Effector memory CD8-positive, alpha-beta T cell (primary cell): Measurements from ENCODE around the gene STAT6.

Experiments used
- ATAC-seq: fragments of 150-1000 bp; cut with Tn5 transposase; replicated peaks from 2 replicates; pipeline ENCODE4 v1.10.0; 2021; ENCODE audit warnings: mild to moderate bottlenecking, moderate library complexity
- DNase-seq, 3 experiments: peaks; one replicate each; pipeline ENCODE4 v3.0.0; 2021
- H3K27ac Mint-ChIP-seq, 2 donors: one replicate each; pipeline ENCODE4 v1.8.0; 2022; ENCODE audit warnings: mild to moderate bottlenecking in 2 of 2, mixed read lengths in 2 of 2, moderate library complexity in 2 of 2
- H3K27me3 Mint-ChIP-seq, 2 donors: one replicate each; pipeline ENCODE4 v1.8.0; 2022; ENCODE audit warnings: mixed read lengths in 2 of 2
- H3K36me3 Mint-ChIP-seq: one replicate; pipeline ENCODE4 v1.8.0; 2022; ENCODE audit warnings: mild to moderate bottlenecking, moderate library complexity, mixed read lengths; ENCODE audit not compliant: insufficient read depth
- H3K4me1 Mint-ChIP-seq, 2 donors: one replicate each; pipeline ENCODE4 v1.8.0; 2022; ENCODE audit warnings: low read depth in 2 of 2, mixed read lengths in 2 of 2
- H3K4me3 Mint-ChIP-seq, 2 donors: one replicate each; pipeline ENCODE4 v1.8.0; 2022; ENCODE audit warnings: mild to moderate bottlenecking in 2 of 2, mixed read lengths in 2 of 2, moderate library complexity in 2 of 2
- H3K9me3 Mint-ChIP-seq, 2 donors: one replicate each; pipeline ENCODE4 v1.8.0; 2022; ENCODE audit warnings: mixed read lengths in 2 of 2

Gene STAT6

DNA sequence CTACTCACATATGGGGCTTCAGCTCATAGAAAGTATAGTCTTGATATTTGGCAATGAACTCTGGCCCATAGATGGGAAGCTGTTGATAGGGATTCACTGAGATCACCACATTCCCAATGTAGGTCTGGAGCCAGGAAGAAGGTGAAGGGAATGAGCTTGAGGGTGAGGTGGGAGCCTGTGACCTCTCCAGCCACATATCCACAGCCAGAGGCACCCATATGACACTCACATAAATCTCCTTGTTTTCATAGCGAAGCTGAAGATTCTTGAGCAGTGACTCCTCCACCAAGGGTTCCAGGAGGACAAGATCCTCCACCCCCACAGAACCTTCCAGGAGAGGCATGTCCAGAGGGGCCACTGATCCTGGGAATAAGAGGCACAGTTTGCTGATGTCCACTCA is 63.2 kb downstream of the STAT6 start:
- Mint-ChIP-seq H3K9me3 (no peaks in the 10 kb centered on the region), H3K27me3 (peaks cover 0 to 12% of the 10 kb centered on the region in 2 donors), H3K4me1 (peaks cover 29 to 31% of the 10 kb centered on the region in 2 donors), H3K36me3 (no peaks in the 10 kb centered on the region), H3K27ac (peak overlapping the region; percentile 76 to 80), H3K4me3 (peak overlapping the region; percentile 63 to 74)
- ATAC-seq, result no peak
- DNase-seq, result no peak

- peak; percentile 91 for ATAC-seq
- peaks cover 0 to 18% of the 10 kb centered on the region in 2 donors for H3K27me3 Mint-ChIP-seq
- no peaks in the 10 kb centered on the region for H3K9me3 Mint-ChIP-seq
- H3K4me3 Mint-ChIP-seq, result peak overlapping the region; percentile 63 to 74
- H3K4me1 Mint-ChIP-seq, result peaks cover 29 to 31% of the 10 kb centered on the region in 2 donors
- peak overlapping the region; percentile 76 to 80 for H3K27ac Mint-ChIP-seq
- DNase-seq, result peak; percentile 25 to 40 (median 38)
- no peaks in the 10 kb centered on the region for H3K36me3 Mint-ChIP-seq
These were observed 63.9 kb downstream of the STAT6 start for GRCh38 chr12:57046947-57047890.

DNA sequence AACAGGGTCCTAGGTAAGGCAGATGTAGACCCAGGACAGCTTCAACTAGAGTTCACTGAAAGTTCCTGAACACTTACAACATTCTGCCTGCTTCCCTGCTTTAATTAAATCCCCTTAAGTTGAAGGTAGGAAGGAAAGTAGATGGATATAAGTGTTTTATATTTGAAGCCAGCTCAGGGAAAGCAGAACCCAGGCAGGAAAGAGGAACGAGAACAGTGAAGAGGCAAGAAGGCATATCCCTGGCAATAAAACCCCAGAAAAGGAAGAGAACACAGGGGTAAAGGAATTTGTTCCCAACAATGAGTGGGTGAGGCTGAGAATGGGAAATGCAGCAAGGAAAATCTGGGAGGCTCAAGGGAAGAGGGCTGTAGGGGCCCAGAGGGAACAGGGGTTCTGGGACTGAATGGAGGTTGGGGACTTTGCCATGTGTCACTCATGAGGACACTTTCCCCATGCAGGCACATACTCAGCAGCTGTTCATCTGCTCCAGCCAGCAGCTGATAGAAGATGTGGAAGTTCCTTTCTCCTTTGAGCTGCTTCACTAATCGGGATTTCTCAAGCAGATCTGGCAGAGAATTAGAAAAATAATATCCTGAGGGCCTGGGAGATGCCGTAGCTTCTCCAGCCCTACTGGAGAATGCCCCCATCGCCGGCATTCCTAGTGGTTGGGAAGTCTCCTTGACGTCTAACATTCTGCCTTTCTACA is 64.9 kb downstream of the STAT6 start:
- Mint-ChIP-seq H3K36me3 (no peaks in the 10 kb centered on the region), H3K4me1 (peaks cover 28 to 31% of the 10 kb centered on the region in 2 donors), H3K9me3 (no peaks in the 10 kb centered on the region), H3K27me3 (peaks cover 0 to 25% of the 10 kb centered on the region in 2 donors), H3K4me3 (peak overlapping the region; percentile 63 to 74), H3K27ac (peak overlapping the region; percentile 76 to 80)
- DNase-seq (no peak), ATAC-seq (no peak)
